AG10803 (cell line): ENCODE measurements around the gene DNAJA3.

Source experiments
- DNase-seq: peaks from one replicate; pipeline ENCODE4 v3.0.0; 2010; ENCODE audit warnings: low read depth
- H3K4me3 ChIP-seq: 2 replicates; pipeline ENCODE4 v1.5.1; 2011; ENCODE audit warnings: mild to moderate bottlenecking, low read length, control low read depth
- CTCF ChIP-seq: conservative IDR thresholded peaks from 2 replicates; pipeline ENCODE4 v1.5.1; 2011; ENCODE audit warnings: mild to moderate bottlenecking, low read length, control low read depth, inconsistent platforms

Gene DNAJA3

GRCh38 chr16:4486126-4486893 is 60.6 kb downstream of the DNAJA3 start:
- no peak overlapping the region for H3K4me3 ChIP-seq
- no peak for TF ChIP-seq CTCF
- DNase-seq = no peak

DNA sequence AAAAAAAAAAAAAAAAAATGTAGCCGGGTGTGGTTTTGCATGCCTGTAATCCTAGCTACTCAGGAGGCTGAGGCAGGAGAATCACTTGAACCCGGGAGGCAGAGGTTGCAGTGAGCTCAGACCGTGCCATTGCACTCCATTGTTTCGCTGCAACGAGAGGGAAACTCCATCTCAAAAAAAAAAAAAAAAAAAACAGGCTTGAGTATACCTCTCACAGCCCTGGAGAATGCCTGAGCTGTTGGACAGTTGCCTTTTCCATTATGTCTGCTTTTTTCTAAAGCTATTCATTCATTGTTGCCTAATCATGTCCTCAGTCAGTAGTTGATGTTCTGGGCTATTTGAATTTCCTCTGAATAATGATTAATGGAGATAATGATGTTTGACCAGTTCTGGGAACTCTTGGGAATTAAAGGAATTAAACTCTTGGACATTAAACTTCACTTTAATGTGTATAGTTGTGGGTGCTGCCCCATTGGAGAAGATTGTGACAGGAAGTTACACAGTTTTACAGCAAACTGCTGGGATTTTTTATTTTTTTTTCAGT is 62.4 kb downstream of the DNAJA3 start:
- TF ChIP-seq CTCF = no peak
- peak; percentile 67 for DNase-seq
- no peak overlapping the region for H3K4me3 ChIP-seq

- peak; percentile 18 for DNase-seq
Observed at GRCh38 chr16:4488499-4488967, 62.9 kb downstream of the DNAJA3 start.

DNA sequence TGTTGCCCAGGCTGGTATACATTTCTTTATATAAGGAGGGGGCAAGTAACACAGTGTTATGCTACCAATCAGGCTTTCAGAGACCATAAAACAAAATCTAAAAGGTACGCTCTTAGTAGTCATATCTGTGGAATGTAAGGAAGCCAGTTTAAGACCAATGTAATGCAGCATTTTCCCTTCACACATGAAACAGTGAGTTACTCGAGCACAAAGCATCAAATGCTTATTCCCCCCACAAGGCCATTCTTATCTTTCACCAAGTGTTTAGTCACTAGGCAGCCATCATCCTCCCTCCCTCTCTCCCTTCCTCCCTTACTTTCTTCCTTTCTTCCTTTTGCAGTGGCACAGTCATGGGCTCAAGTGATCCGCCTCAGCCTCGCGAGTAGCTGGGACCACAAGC is 63.4 kb downstream of the DNAJA3 start:
- no peak overlapping the region for H3K4me3 ChIP-seq
- peak; percentile 86 for DNase-seq
- no peak for TF ChIP-seq CTCF

More at GRCh38 chr16:4488499-4488967, 62.9 kb downstream of the DNAJA3 start:
- H3K4me3 ChIP-seq = no peak overlapping the region
- TF ChIP-seq CTCF = no peak

DNA sequence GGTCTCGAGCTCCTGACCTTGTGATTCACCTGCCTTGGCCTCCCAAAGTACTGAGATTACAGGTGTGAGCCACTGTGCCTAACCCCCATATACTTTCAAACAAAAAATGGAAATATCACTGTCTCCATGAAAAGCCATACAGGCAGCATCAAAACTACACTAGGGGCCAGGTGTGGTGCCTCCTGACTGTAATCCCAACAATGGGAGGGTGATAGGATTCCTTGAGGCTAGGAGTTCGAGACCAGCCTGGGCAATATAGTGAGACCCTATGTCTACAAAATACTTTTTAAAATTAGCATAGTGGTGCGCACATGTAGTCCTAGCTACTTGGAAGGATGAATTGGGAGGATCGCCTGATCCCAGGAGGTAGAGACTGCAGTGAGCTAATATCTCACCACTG is 66.2 kb downstream of the DNAJA3 start:
- no peak for DNase-seq
- no peak overlapping the region for H3K4me3 ChIP-seq
- no peak for TF ChIP-seq CTCF

- no peak overlapping the region for H3K4me3 ChIP-seq
- DNase-seq = peak; percentile 73
- no peak for TF ChIP-seq CTCF
Observed at GRCh38 chr16:4494746-4495490, 69.2 kb downstream of the DNAJA3 start.
